GM21619 (cell line): Measurements from ENCODE around the gene VWA5A.

Experiments used
- ATAC-seq: cut with Tn5 transposase; IDR thresholded peaks from one replicate; pipeline ENCODE4 v1.9.1; 2021; ENCODE audit not compliant: unreplicated experiment

VWA5A gene

GRCh38 chr11:124114942-124115781, at the start of gene VWA5A:
Gene VWA5A (plus strand): TSS chr11:124115450. CDS start chr11:124117512, 2,062 bp downstream.
- ATAC-seq = peak; percentile 100

GRCh38 chr11:124068601-124069110, 46.6 kb upstream of the VWA5A start:
- ATAC-seq = no peak

- peak; percentile 71 for ATAC-seq
These were observed 45.5 kb upstream of the VWA5A start for GRCh38 chr11:124069429-124070401.

- ATAC-seq = peak; percentile 88
These were observed 44.2 kb upstream of the VWA5A start for GRCh38 chr11:124070915-124071622.

- ATAC-seq = no peak
These were observed 43.7 kb upstream of the VWA5A start for GRCh38 chr11:124071623-124071948.

- no peak for ATAC-seq
These were observed 43.1 kb upstream of the VWA5A start for GRCh38 chr11:124072147-124072546.

- ATAC-seq = no peak
These were observed 40.7 kb upstream of the VWA5A start for GRCh38 chr11:124074554-124074953.

GRCh38 chr11:124075492-124075840, 39.8 kb upstream of the VWA5A start:
- ATAC-seq = no peak

- peak; percentile 58 for ATAC-seq
These were observed 39.2 kb upstream of the VWA5A start for GRCh38 chr11:124075841-124076651.

- no peak for ATAC-seq
These were observed 38.0 kb upstream of the VWA5A start for GRCh38 chr11:124077266-124077665.

GRCh38 chr11:124078591-124078990, 36.7 kb upstream of the VWA5A start:
- no peak for ATAC-seq

GRCh38 chr11:124079631-124080326, 35.5 kb upstream of the VWA5A start:
- ATAC-seq = no peak

- ATAC-seq = no peak
These were observed 34.8 kb upstream of the VWA5A start for GRCh38 chr11:124080327-124081001.

GRCh38 chr11:124081483-124081882, 33.8 kb upstream of the VWA5A start:
- ATAC-seq = no peak

GRCh38 chr11:124082371-124082770, 32.9 kb upstream of the VWA5A start:
- ATAC-seq = no peak

- ATAC-seq = no peak
These were observed 29.7 kb upstream of the VWA5A start for GRCh38 chr11:124085583-124085982.

- no peak for ATAC-seq
These were observed 29.0 kb upstream of the VWA5A start for GRCh38 chr11:124085997-124086846.

- no peak for ATAC-seq
These were observed 24.3 kb upstream of the VWA5A start for GRCh38 chr11:124090996-124091395.
